IPS-18c (cell line): ENCODE data around the gene TMCO1.
"Not testable (repeated sequence)": the region's sequence is repeated elsewhere in the genome, so short reads cannot be mapped to it uniquely, and the experiment has no call there.

Source experiments
- H3K4me3 ChIP-seq: 2 replicates; pipeline ENCODE4 v1.7.0; 2013; ENCODE audit warnings: low read depth, mild to moderate bottlenecking, low read length, moderate library complexity; ENCODE audit not compliant: insufficient read depth
- H3K9me3 ChIP-seq: one replicate; pipeline ENCODE4 v1.6.1; 2013; ENCODE audit warnings: mild to moderate bottlenecking, low read length, moderate library complexity; ENCODE audit not compliant: control insufficient read depth, insufficient read depth

Gene TMCO1

GRCh38 chr1:165755393-165756010, 13.2 kb downstream of the TMCO1 start:
- no peaks in the 10 kb centered on the region for H3K9me3 ChIP-seq
- H3K4me3 ChIP-seq, result no peak overlapping the region

GRCh38 chr1:165753934-165754333, 14.7 kb downstream of the TMCO1 start:
- no peaks in the 10 kb centered on the region for H3K9me3 ChIP-seq
- no peak overlapping the region for H3K4me3 ChIP-seq

- Histone ChIP-seq H3K9me3 (no peaks in the 10 kb centered on the region), H3K4me3 (no peak overlapping the region)
These were observed 20.1 kb downstream of the TMCO1 start for GRCh38 chr1:165748550-165748949.

GRCh38 chr1:165747632-165748447, 20.8 kb downstream of the TMCO1 start:
- no peak overlapping the region for H3K4me3 ChIP-seq
- H3K9me3 ChIP-seq, result no peaks in the 10 kb centered on the region

GRCh38 chr1:165744913-165745312, 23.8 kb downstream of the TMCO1 start:
- H3K4me3 ChIP-seq, H3K9me3 ChIP-seq: not testable (repeated sequence)

GRCh38 chr1:165742194-165742593, 26.5 kb downstream of the TMCO1 start:
- H3K9me3 ChIP-seq, result no peaks in the 10 kb centered on the region
- H3K4me3 ChIP-seq, result no peak overlapping the region

GRCh38 chr1:165738794-165739193, 29.9 kb downstream of the TMCO1 start:
- Histone ChIP-seq H3K9me3 (no peaks in the 10 kb centered on the region), H3K4me3 (no peak overlapping the region)

- H3K4me3 ChIP-seq, result no peak overlapping the region
- no peaks in the 10 kb centered on the region for H3K9me3 ChIP-seq
These were observed 31.5 kb downstream of the TMCO1 start for GRCh38 chr1:165737196-165737595.

- no peaks in the 10 kb centered on the region for H3K9me3 ChIP-seq
These were observed 33.8 kb downstream of the TMCO1 start for GRCh38 chr1:165734906-165735305.

GRCh38 chr1:165726841-165727240, 41.8 kb downstream of the TMCO1 start:
- Histone ChIP-seq H3K9me3 (no peaks in the 10 kb centered on the region), H3K4me3 (no peak overlapping the region)

More at GRCh38 chr1:165734906-165735305, 33.8 kb downstream of the TMCO1 start:
- H3K4me3 ChIP-seq, result no peak overlapping the region

GRCh38 chr1:165726169-165726568, 42.5 kb downstream of the TMCO1 start:
- Histone ChIP-seq H3K9me3 (no peaks in the 10 kb centered on the region), H3K4me3 (no peak overlapping the region)

GRCh38 chr1:165717918-165718515, 50.7 kb downstream of the TMCO1 start:
- H3K4me3 ChIP-seq, result no peak overlapping the region
- no peaks in the 10 kb centered on the region for H3K9me3 ChIP-seq

- H3K4me3 ChIP-seq, H3K9me3 ChIP-seq: not testable (repeated sequence)
These were observed 52.2 kb downstream of the TMCO1 start for GRCh38 chr1:165716265-165717051.

GRCh38 chr1:165712764-165713163, 55.9 kb downstream of the TMCO1 start:
- H3K9me3 ChIP-seq, result no peaks in the 10 kb centered on the region
- H3K4me3 ChIP-seq, result no peak overlapping the region

- no peaks in the 10 kb centered on the region for H3K9me3 ChIP-seq
- no peak overlapping the region for H3K4me3 ChIP-seq
These were observed 60.5 kb downstream of the TMCO1 start for GRCh38 chr1:165707984-165708706.

GRCh38 chr1:165703648-165704047, 65.0 kb downstream of the TMCO1 start:
- no peak overlapping the region for H3K4me3 ChIP-seq
- no peaks in the 10 kb centered on the region for H3K9me3 ChIP-seq

- H3K9me3 ChIP-seq, H3K4me3 ChIP-seq: not testable (repeated sequence)
These were observed 66.7 kb downstream of the TMCO1 start for GRCh38 chr1:165701922-165702321.
